Fibroblast of skin of left biceps (primary cell): Measurements from ENCODE around the gene ZNF860.
"Not testable (repeated sequence)": the region's sequence is repeated elsewhere in the genome, so short reads cannot be mapped to it uniquely, and the experiment has no call there.

Experiments used
- DNase-seq, 2 experiments: peaks; one replicate each; pipeline ENCODE4 v3.0.0-alpha.2; 2013; ENCODE audit warnings: low read depth in 2 of 2

The ZNF860 gene

GRCh38 chr3:31996195-31996594 is 14.6 kb downstream of the ZNF860 start:
- no peak for DNase-seq

- DNase-seq = no peak
Observed at GRCh38 chr3:31997500-31997899, 15.9 kb downstream of the ZNF860 start.

- DNase-seq = no peak
Observed at GRCh38 chr3:31999907-32000439, 18.4 kb downstream of the ZNF860 start.

GRCh38 chr3:32000877-32001276 is 19.3 kb downstream of the ZNF860 start:
- DNase-seq = no peak

GRCh38 chr3:32002561-32003368 is 21.2 kb downstream of the ZNF860 start:
- no peak for DNase-seq

GRCh38 chr3:32003380-32003779 is 21.8 kb downstream of the ZNF860 start:
- no peak for DNase-seq

- no peak for DNase-seq
Observed at GRCh38 chr3:32004113-32004765, 22.7 kb downstream of the ZNF860 start.

- no peak for DNase-seq
Observed at GRCh38 chr3:32009101-32009500, 27.6 kb downstream of the ZNF860 start.

- DNase-seq = no peak
Observed at GRCh38 chr3:32009957-32010356, 28.4 kb downstream of the ZNF860 start.

- DNase-seq = not testable (repeated sequence)
Observed at GRCh38 chr3:32010699-32011098, 29.1 kb downstream of the ZNF860 start.

- DNase-seq = not testable (repeated sequence)
Observed at GRCh38 chr3:32015638-32016037, 34.1 kb downstream of the ZNF860 start.

GRCh38 chr3:32017286-32017685 is 35.7 kb downstream of the ZNF860 start:
- no peak for DNase-seq

- peak; percentile 6 to 18 for DNase-seq
Observed at GRCh38 chr3:32018757-32019564, 37.4 kb downstream of the ZNF860 start.

- no peak for DNase-seq
Observed at GRCh38 chr3:32021155-32021554, 39.6 kb downstream of the ZNF860 start.

- DNase-seq = no peak
Observed at GRCh38 chr3:32021748-32022147, 40.2 kb downstream of the ZNF860 start.

GRCh38 chr3:32022947-32023346 is 41.4 kb downstream of the ZNF860 start:
- DNase-seq = no peak

- no peak for DNase-seq
Observed at GRCh38 chr3:32026593-32026992, 45.0 kb downstream of the ZNF860 start.

GRCh38 chr3:32037932-32038267 is 56.4 kb downstream of the ZNF860 start:
- no peak for DNase-seq

GRCh38 chr3:32041316-32041715 is 59.8 kb downstream of the ZNF860 start:
- DNase-seq = no peak
